ENCODE data around the gene ARID1A. TPM values are rescaled to one million over a fixed set of nuclear protein-coding genes. Genes with fewer than 3 reads are reported as not detected.

The ARID1A gene
- total RNA-seq, 2 experiments from 2014 or later = 55.2 to 123 TPM

DNA sequence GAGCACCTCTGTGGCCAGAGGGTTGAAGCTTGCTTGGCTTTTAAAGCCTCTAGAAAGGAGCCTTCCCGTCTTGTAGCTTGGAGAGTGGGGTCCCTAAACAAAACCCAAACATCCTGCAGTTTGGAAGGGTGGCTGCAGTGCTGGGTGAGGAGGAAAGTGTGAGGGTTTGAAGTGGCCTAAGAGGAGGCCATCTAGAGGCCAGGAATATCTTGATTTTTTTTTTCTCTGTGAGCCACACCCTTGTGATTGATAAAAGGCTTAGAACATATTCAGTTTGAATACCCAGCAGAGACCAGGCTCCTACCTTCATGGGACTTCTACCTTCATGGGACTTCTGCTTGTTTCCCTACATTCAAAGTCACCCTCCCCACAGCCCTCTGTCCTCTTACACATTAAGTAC is 54.6 kb downstream of the ARID1A start:
- peaks cover 1% of the 10 kb centered on the region for H3K4me1 ChIP-seq (ENCODE audit: insufficient read depth, low read length, poor library complexity, severe bottlenecking)
- intact Hi-C loops (cut with micrococcal nuclease; ENCODE audit: unreplicated experiment) = no loop called here
- peaks cover 97% of the 10 kb centered on the region for H3K36me3 ChIP-seq (ENCODE audit: insufficient read depth, low read length)
- no peaks in the 10 kb centered on the region for H3K9me3 ChIP-seq (ENCODE audit: low read length)
- H3K27ac ChIP-seq (ENCODE audit: low read depth, low read length, poor library complexity, severe bottlenecking) = no peak overlapping the region
- H3K79me2 ChIP-seq (ENCODE audit: insufficient read depth, low read depth, low read length) = peaks cover 68% of the 10 kb centered on the region; the same call in 1 of the 2 replicates
- no TSS peak for BruUV-seq (replicated peaks)
- H4K20me1 ChIP-seq (ENCODE audit: insufficient read depth, low read length) = no peaks in the 10 kb centered on the region; the same call in 1 of the 2 replicates
- no peaks in the 10 kb centered on the region for H3K9me2 ChIP-seq (ENCODE audit: insufficient read depth, low read length)
- ChIA-PET POLR2A (interaction anchor here (0.9 to 1.7 kb wide), 2 partner anchors 9 to 11 kb away, joined by 4 read pairs; no protein-coding TSS in a partner anchor), CTCF (ENCODE audit: unreplicated experiment) (no interaction called here)
- DNase-seq (ENCODE audit: low spot score) = no peak
- no peak overlapping the region for H3K4me3 ChIP-seq (ENCODE audit: low read depth, low read length, poor library complexity, severe bottlenecking)
- no peak overlapping the region for H3K4me2 ChIP-seq (ENCODE audit: low read length)
- TF ChIP-seq CTCF (conservative IDR thresholded peaks at IDR 0.05; ENCODE audit: low read length) (peak; percentile 30; the same call in 1 of the 2 replicates), EZH2phosphoT487 (IDR thresholded peaks at IDR 0.05; ENCODE audit: borderline replicate concordance, low read depth, low read length) (no peak)
- no peak overlapping the region for H2AFZ ChIP-seq (ENCODE audit: low read length)

DNA sequence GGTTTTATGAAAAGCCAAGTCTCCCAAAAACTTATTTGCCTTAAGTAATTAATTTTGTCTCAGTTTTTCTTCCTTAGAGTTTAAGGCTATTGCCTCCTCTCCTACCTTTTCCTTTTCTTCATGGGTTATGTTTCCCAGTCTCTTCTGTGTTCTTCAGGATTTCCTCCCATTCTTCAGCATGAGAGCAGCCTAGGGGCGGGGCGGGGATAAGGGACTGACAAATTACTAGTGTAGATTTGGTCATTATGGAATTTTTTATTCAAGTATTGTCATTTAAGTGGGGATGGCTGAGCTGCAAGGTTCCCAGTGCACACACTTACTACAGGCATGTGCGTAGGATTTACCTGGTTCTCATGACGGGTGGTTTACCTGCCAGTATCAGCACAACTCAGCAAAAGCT is 56.7 kb downstream of the ARID1A start:
- Histone ChIP-seq H3K4me1 (ENCODE audit: insufficient read depth, low read length, poor library complexity, severe bottlenecking) (no peaks in the 10 kb centered on the region), H3K36me3 (ENCODE audit: insufficient read depth, low read length) (peaks cover 97% of the 10 kb centered on the region), H3K4me2 (ENCODE audit: low read length) (no peak overlapping the region), H3K27ac (ENCODE audit: low read depth, low read length, poor library complexity, severe bottlenecking) (no peak overlapping the region), H3K9me2 (ENCODE audit: insufficient read depth, low read length) (no peaks in the 10 kb centered on the region), H3K9me3 (ENCODE audit: low read length) (no peaks in the 10 kb centered on the region), H3K79me2 (ENCODE audit: insufficient read depth, low read depth, low read length) (peaks cover 48% of the 10 kb centered on the region; the same call in 1 of the 2 replicates), H2AFZ (ENCODE audit: low read length) (no peak overlapping the region), H3K4me3 (ENCODE audit: low read depth, low read length, poor library complexity, severe bottlenecking) (no peak overlapping the region), H4K20me1 (ENCODE audit: insufficient read depth, low read length) (no peaks in the 10 kb centered on the region; the same call in 1 of the 2 replicates)
- TF ChIP-seq CTCF (conservative IDR thresholded peaks at IDR 0.05; ENCODE audit: low read length) = no peak
- TF ChIP-seq EZH2phosphoT487 (IDR thresholded peaks at IDR 0.05; ENCODE audit: borderline replicate concordance, low read depth, low read length) = no peak
- intact Hi-C loops (cut with micrococcal nuclease; ENCODE audit: unreplicated experiment) = no loop called here
- no TSS peak for BruUV-seq (replicated peaks)
- CTCF ChIA-PET (ENCODE audit: unreplicated experiment) = no interaction called here
- DNase-seq (ENCODE audit: low spot score) = no peak
- POLR2A ChIA-PET = no interaction called here

GRCh38 chr1:26754086-26754874 is 58.5 kb downstream of the ARID1A start:
- no peak overlapping the region for H3K4me2 ChIP-seq (ENCODE audit: low read length)
- TF ChIP-seq CTCF (conservative IDR thresholded peaks at IDR 0.05; ENCODE audit: low read length) (no peak), EZH2phosphoT487 (IDR thresholded peaks at IDR 0.05; ENCODE audit: borderline replicate concordance, low read depth, low read length) (no peak)
- POLR2A ChIA-PET = interaction anchor here (0.5 kb wide), 1 partner anchor 967 kb away, joined by 3 read pairs; no protein-coding TSS in a partner anchor
- H3K9me3 ChIP-seq (ENCODE audit: low read length) = no peaks in the 10 kb centered on the region
- DNase-seq (ENCODE audit: low spot score) = no peak
- H3K27ac ChIP-seq (ENCODE audit: low read depth, low read length, poor library complexity, severe bottlenecking) = no peak overlapping the region
- no peaks in the 10 kb centered on the region for H3K9me2 ChIP-seq (ENCODE audit: insufficient read depth, low read length)
- peaks cover 100% of the 10 kb centered on the region for H3K36me3 ChIP-seq (ENCODE audit: insufficient read depth, low read length)
- no peaks in the 10 kb centered on the region; the same call in 1 of the 2 replicates for H4K20me1 ChIP-seq (ENCODE audit: insufficient read depth, low read length)
- CTCF ChIA-PET (ENCODE audit: unreplicated experiment) = no interaction called here
- no peak overlapping the region for H3K4me3 ChIP-seq (ENCODE audit: low read depth, low read length, poor library complexity, severe bottlenecking)
- intact Hi-C loops (cut with micrococcal nuclease; ENCODE audit: unreplicated experiment) = no loop called here
- H3K4me1 ChIP-seq (ENCODE audit: insufficient read depth, low read length, poor library complexity, severe bottlenecking) = no peaks in the 10 kb centered on the region
- BruUV-seq (replicated peaks) = no TSS peak
- H2AFZ ChIP-seq (ENCODE audit: low read length) = no peak overlapping the region
- H3K79me2 ChIP-seq (ENCODE audit: insufficient read depth, low read depth, low read length) = peaks cover 38% of the 10 kb centered on the region; the same call in 1 of the 2 replicates

Measured in OCI-LY7 (cell line).